H9 (cell line): Measurements from ENCODE around the gene SMC2. TPM values are rescaled to one million over a fixed set of nuclear protein-coding genes. Genes with fewer than 3 reads are reported as not detected.

Experiments used
- DNase-seq: peaks from one replicate; pipeline ENCODE4 v3.0.0-alpha.2; 2017
- H2AFZ ChIP-seq: one replicate; pipeline ENCODE4 v1.6.1; 2013; ENCODE audit warnings: mild to moderate bottlenecking, low read length, control low read depth, moderate library complexity
- H2AK5ac ChIP-seq: 2 replicates; pipeline ENCODE4 v1.6.1; 2013; ENCODE audit warnings: low read length, control low read depth, mixed read lengths; ENCODE audit not compliant: insufficient read length
- H2BK120ac ChIP-seq: one replicate; pipeline ENCODE4 v1.6.1; 2013; ENCODE audit warnings: low read depth, mild to moderate bottlenecking, low read length, control low read depth, inconsistent platforms; ENCODE audit not compliant: poor library complexity, severe bottlenecking
- H2BK12ac ChIP-seq: 2 replicates; pipeline ENCODE4 v1.6.1; 2013; ENCODE audit warnings: low read length, control low read depth, mixed read lengths, low read depth; ENCODE audit not compliant: insufficient read length
- H2BK15ac ChIP-seq: 2 replicates; pipeline ENCODE4 v1.6.1; 2013; ENCODE audit warnings: low read depth, low read length, control low read depth
- H2BK20ac ChIP-seq: one replicate; pipeline ENCODE4 v1.6.1; 2013; ENCODE audit warnings: low read depth, mild to moderate bottlenecking, low read length, control low read depth, inconsistent platforms; ENCODE audit not compliant: poor library complexity, severe bottlenecking
- H2BK5ac ChIP-seq: 2 replicates; pipeline ENCODE4 v1.6.1; 2013; ENCODE audit warnings: low read length, control low read depth, mixed read lengths; ENCODE audit not compliant: insufficient read length
- H3K14ac ChIP-seq: 2 replicates; pipeline ENCODE4 v1.6.1; 2013; ENCODE audit warnings: low read length, control low read depth; ENCODE audit not compliant: insufficient read depth
- H3K18ac ChIP-seq: 2 replicates; pipeline ENCODE4 v1.6.1; 2013; ENCODE audit warnings: low read depth, mild to moderate bottlenecking, mixed read lengths, low read length, control low read depth; ENCODE audit not compliant: insufficient read length
- H3K23ac ChIP-seq: 2 replicates; pipeline ENCODE4 v1.6.1; 2013; ENCODE audit warnings: low read length, control low read depth, mixed read lengths, low read depth; ENCODE audit not compliant: insufficient read length
- H3K23me2 ChIP-seq: 2 replicates; pipeline ENCODE4 v1.6.1; 2013; ENCODE audit warnings: low read depth, mild to moderate bottlenecking, mixed read lengths, low read length, control low read depth; ENCODE audit not compliant: insufficient read length, poor library complexity, severe bottlenecking
- H3K27ac ChIP-seq: 2 replicates; pipeline ENCODE4 v1.5.1; 2013; ENCODE audit warnings: low read length, control low read depth, mixed read lengths, low read depth; ENCODE audit not compliant: insufficient read length
- H3K27me3 ChIP-seq: 2 replicates; pipeline ENCODE4 v1.6.1; 2013; ENCODE audit warnings: low read length, control low read depth, inconsistent platforms; ENCODE audit not compliant: insufficient read depth
- H3K4ac ChIP-seq: 2 replicates; pipeline ENCODE4 v1.6.1; 2013; ENCODE audit warnings: low read depth, mild to moderate bottlenecking, control low read depth, inconsistent platforms, low read length, moderate library complexity
- H3K4me1 ChIP-seq: 2 replicates; pipeline ENCODE4 v1.6.1; 2013; ENCODE audit warnings: low read length, control low read depth, inconsistent platforms; ENCODE audit not compliant: insufficient read depth
- H3K4me2 ChIP-seq: 2 replicates; pipeline ENCODE4 v1.6.1; 2013; ENCODE audit warnings: low read length, control low read depth, mixed read lengths; ENCODE audit not compliant: insufficient read length, insufficient read depth
- H3K56ac ChIP-seq: 2 replicates; pipeline ENCODE4 v1.6.1; 2013; ENCODE audit warnings: low read depth, mild to moderate bottlenecking, mixed read lengths, low read length, control low read depth; ENCODE audit not compliant: insufficient read length
- H3K79me1 ChIP-seq: 2 replicates; pipeline ENCODE4 v1.6.1; 2013; ENCODE audit warnings: low read depth, mild to moderate bottlenecking, moderate library complexity, low read length, control low read depth, inconsistent platforms; ENCODE audit not compliant: insufficient read depth, poor library complexity, severe bottlenecking
- H3K79me2 ChIP-seq: 2 replicates; pipeline ENCODE4 v1.6.1; 2013; ENCODE audit warnings: low read length, control low read depth, inconsistent platforms; ENCODE audit not compliant: insufficient read depth
- H3K9ac ChIP-seq: 2 replicates; pipeline ENCODE4 v1.6.1; 2013; ENCODE audit warnings: low read length, control low read depth, mixed read lengths; ENCODE audit not compliant: insufficient read length; ENCODE audit errors: extremely low read depth
- H3K9me3 ChIP-seq: one replicate; pipeline ENCODE4 v1.6.1; 2013; ENCODE audit warnings: low read depth, low read length, inconsistent platforms; ENCODE audit not compliant: control insufficient read depth
- H3T11ph ChIP-seq: one replicate; pipeline ENCODE4 v1.6.1; 2013; ENCODE audit warnings: mild to moderate bottlenecking, low read length, control low read depth, inconsistent platforms
- H4K20me1 ChIP-seq: one replicate; pipeline ENCODE4 v1.6.1; 2013; ENCODE audit not compliant: control insufficient read depth, insufficient read length, insufficient read depth
- H4K5ac ChIP-seq: 2 replicates; pipeline ENCODE4 v1.6.1; 2013; ENCODE audit warnings: low read depth, mild to moderate bottlenecking, mixed read lengths, low read length, control low read depth; ENCODE audit not compliant: insufficient read length
- H4K8ac ChIP-seq: replicated peaks from 2 replicates; pipeline ENCODE4 v1.6.1; 2013; ENCODE audit warnings: low read length, control low read depth, mixed read lengths, low read depth; ENCODE audit not compliant: insufficient read length
- H4K91ac ChIP-seq: 2 replicates; pipeline ENCODE4 v1.6.1; 2013; ENCODE audit warnings: low read depth, mild to moderate bottlenecking, moderate library complexity, mixed read lengths, low read length, control low read depth; ENCODE audit not compliant: insufficient read length
- H3K27ac Mint-ChIP-seq, 3 experiments: 2 replicates in 2 of 3; 3 replicates in 1 of 3; pipeline ENCODE4 v1.8.0; 2020 to 2021; ENCODE audit warnings: mixed read lengths in 3 of 3, mild to moderate bottlenecking in 1 of 3, moderate library complexity in 1 of 3
- H3K27me3 Mint-ChIP-seq: 2 replicates; pipeline ENCODE4 v1.8.0; 2021; ENCODE audit warnings: low read depth, mild to moderate bottlenecking, moderate library complexity, mixed read lengths
- H3K36me3 Mint-ChIP-seq, 3 experiments: 2 replicates in 2 of 3; 3 replicates in 1 of 3; pipeline ENCODE4 v1.8.0; 2020 to 2021; ENCODE audit warnings: low read depth in 3 of 3, mixed read lengths in 3 of 3; ENCODE audit not compliant: insufficient read depth in 1 of 3
- H3K4me1 Mint-ChIP-seq, 2 experiments: 2 replicates each; pipeline ENCODE4 v1.8.0; 2020; ENCODE audit warnings: mixed read lengths in 2 of 2
- H3K4me3 Mint-ChIP-seq, 2 experiments: 2 replicates in 1 of 2; 3 replicates in 1 of 2; pipeline ENCODE4 v1.8.0; 2020 to 2021; ENCODE audit warnings: mild to moderate bottlenecking in 2 of 2, mixed read lengths in 2 of 2, moderate library complexity in 1 of 2
- H3K9me3 Mint-ChIP-seq, 2 experiments: 2 replicates in 1 of 2; 3 replicates in 1 of 2; pipeline ENCODE4 v1.8.0; 2020; ENCODE audit warnings: mild to moderate bottlenecking in 2 of 2, mixed read lengths in 2 of 2, moderate library complexity in 1 of 2
- WGBS: extraction: QIAGEN DNeasy Blood & Tissue Kit; methylation state at CpG from one replicate; pipeline ENCODE4 v1.1.7; 2013; ENCODE audit warnings: missing lambda C conversion rate, low lambda C conversion rate, mixed read lengths; ENCODE audit not compliant: insufficient read length; ENCODE audit errors: extremely low coverage; 5-methylcytosine and 5-hydroxymethylcytosine counted together
- total RNA-seq: library from RNA; stranded (reverse); gene quantifications from 2 replicates; pipeline ENCODE4 v1.2.1, GENCODE V29; 2021
- TF ChIP-seq, protein P1 (sequence below): fragments of 200-600 bp; sonication (generic); conservative IDR thresholded peaks from 3 replicates; pipeline ENCODE4 v1.8.0; 2021; ENCODE audit warnings: antibody characterized with exemption, mild to moderate bottlenecking

SMC2 gene
- total RNA-seq, 1 experiment from 2014 or later, result 47.0 TPM

- Histone ChIP-seq H2AFZ (no peak overlapping the region), H3K27ac (no peak overlapping the region), H2AK5ac (no peak overlapping the region), H3K14ac (no peak overlapping the region), H4K8ac (no peak overlapping the region), H3K9me3 (no peaks in the 10 kb centered on the region), H3K4me1 (no peaks in the 10 kb centered on the region), H3K23ac (no peak overlapping the region), H4K91ac (no peak overlapping the region), H3K4me2 (no peak overlapping the region), H3K18ac (no peak overlapping the region), H3K56ac (no peak overlapping the region), H4K5ac (no peak overlapping the region), H3K23me2 (no peaks in the 10 kb centered on the region), H3K79me2 (no peaks in the 10 kb centered on the region), H2BK120ac (no peak overlapping the region), H3K4ac (no peak overlapping the region), H2BK5ac (no peak overlapping the region), H3K27me3 (no peaks in the 10 kb centered on the region), H2BK12ac (no peak overlapping the region), H3K9ac (no peak overlapping the region), H2BK20ac (no peak overlapping the region), H4K20me1 (no peaks in the 10 kb centered on the region), H3K79me1 (no peaks in the 10 kb centered on the region), H3T11ph (no peak overlapping the region), H2BK15ac (no peak overlapping the region)
- no peaks in the 10 kb centered on the region; a peak in 4 of 5 replicates for H3K9me3 Mint-ChIP-seq
- no peak overlapping the region for H3K4me3 Mint-ChIP-seq
- WGBS, result no CpG with 5 or more reads among the region's 3 CpGs
- H3K27me3 Mint-ChIP-seq, result no peaks in the 10 kb centered on the region
- TF ChIP-seq, protein P1, sequence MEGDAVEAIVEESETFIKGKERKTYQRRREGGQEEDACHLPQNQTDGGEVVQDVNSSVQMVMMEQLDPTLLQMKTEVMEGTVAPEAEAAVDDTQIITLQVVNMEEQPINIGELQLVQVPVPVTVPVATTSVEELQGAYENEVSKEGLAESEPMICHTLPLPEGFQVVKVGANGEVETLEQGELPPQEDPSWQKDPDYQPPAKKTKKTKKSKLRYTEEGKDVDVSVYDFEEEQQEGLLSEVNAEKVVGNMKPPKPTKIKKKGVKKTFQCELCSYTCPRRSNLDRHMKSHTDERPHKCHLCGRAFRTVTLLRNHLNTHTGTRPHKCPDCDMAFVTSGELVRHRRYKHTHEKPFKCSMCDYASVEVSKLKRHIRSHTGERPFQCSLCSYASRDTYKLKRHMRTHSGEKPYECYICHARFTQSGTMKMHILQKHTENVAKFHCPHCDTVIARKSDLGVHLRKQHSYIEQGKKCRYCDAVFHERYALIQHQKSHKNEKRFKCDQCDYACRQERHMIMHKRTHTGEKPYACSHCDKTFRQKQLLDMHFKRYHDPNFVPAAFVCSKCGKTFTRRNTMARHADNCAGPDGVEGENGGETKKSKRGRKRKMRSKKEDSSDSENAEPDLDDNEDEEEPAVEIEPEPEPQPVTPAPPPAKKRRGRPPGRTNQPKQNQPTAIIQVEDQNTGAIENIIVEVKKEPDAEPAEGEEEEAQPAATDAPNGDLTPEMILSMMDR, result no peak
- H3K4me1 Mint-ChIP-seq, result no peaks in the 10 kb centered on the region
- no peaks in the 10 kb centered on the region; a peak in 1 of 7 replicates for H3K36me3 Mint-ChIP-seq
- H3K27ac Mint-ChIP-seq, result no peak overlapping the region
- DNase-seq, result no peak
These were observed 20.4 kb upstream of the SMC2 start for GRCh38 chr9:104073770-104074133.
